ENCODE results near the gene SHF. TPM values are rescaled to one million over a fixed set of nuclear protein-coding genes. Genes with fewer than 3 reads are reported as not detected.
A peak's percentile ranks its signal among the peaks of the same experiment; 100 is the strongest.
"Not testable (repeated sequence)": the region's sequence is repeated elsewhere in the genome, so short reads cannot be mapped to it uniquely, and the experiment has no call there.

SHF gene, protein sequence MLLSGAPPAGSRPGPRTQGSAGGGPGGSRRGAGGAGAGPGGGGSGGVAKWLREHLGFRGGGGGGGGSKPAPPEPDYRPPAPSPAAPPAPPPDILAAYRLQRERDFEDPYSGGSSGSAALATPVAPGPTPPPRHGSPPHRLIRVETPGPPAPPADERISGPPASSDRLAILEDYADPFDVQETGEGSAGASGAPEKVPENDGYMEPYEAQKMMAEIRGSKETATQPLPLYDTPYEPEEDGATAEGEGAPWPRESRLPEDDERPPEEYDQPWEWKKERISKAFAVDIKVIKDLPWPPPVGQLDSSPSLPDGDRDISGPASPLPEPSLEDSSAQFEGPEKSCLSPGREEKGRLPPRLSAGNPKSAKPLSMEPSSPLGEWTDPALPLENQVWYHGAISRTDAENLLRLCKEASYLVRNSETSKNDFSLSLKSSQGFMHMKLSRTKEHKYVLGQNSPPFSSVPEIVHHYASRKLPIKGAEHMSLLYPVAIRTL
- 8.4 TPM for total RNA-seq

GRCh38 chr15:45187894-45188830 is at the start of gene SHF:
TSS of gene SHF (minus strand) at chr15:45187966. CDS start at chr15:45187951, 15 bp downstream.
- Histone ChIP-seq H3K9me3 (ENCODE audit: control insufficient read depth in 3 of 3, low read length in 3 of 3) (no peaks in the 10 kb centered on the region), H3K4me3 (ENCODE audit: low read length in 3 of 3) (peak within 1 kb of the TSS; percentile 76 to 89 (median 81)), H3K36me3 (ENCODE audit: control insufficient read depth in 3 of 3, insufficient read depth in 3 of 3, low read length in 3 of 3) (no peaks in the 10 kb centered on the region), H3K27me3 (ENCODE audit: control insufficient read depth in 3 of 3, insufficient read depth in 3 of 3, low read length in 3 of 3) (peaks cover 0 to 8% (median 7%) of the 10 kb centered on the region in 3 donors), H3K27ac (ENCODE audit: low read depth, low read length) (peak within 1 kb of the TSS; percentile 15), H3K9ac (ENCODE audit: low read depth in 1 of 3, low read length in 3 of 3) (peak within 1 kb of the TSS; percentile 60 to 77 (median 72)), H3K4me1 (ENCODE audit: control insufficient read depth in 3 of 3, insufficient read depth in 3 of 3, low read length in 3 of 3) (peaks cover 15 to 23% (median 16%) of the 10 kb centered on the region in 3 donors)

GRCh38 chr15:45236806-45237205 is 49.0 kb upstream of the SHF start:
- not testable (repeated sequence) for H3K4me3 ChIP-seq (ENCODE audit: low read length in 3 of 3); H3K27me3 ChIP-seq (ENCODE audit: control insufficient read depth in 3 of 3, insufficient read depth in 3 of 3, low read length in 3 of 3); H3K27ac ChIP-seq (ENCODE audit: low read depth, low read length); H3K36me3 ChIP-seq (ENCODE audit: control insufficient read depth in 3 of 3, insufficient read depth in 3 of 3, low read length in 3 of 3); H3K9ac ChIP-seq (ENCODE audit: low read depth in 1 of 3, low read length in 3 of 3); H3K4me1 ChIP-seq (ENCODE audit: control insufficient read depth in 3 of 3, insufficient read depth in 3 of 3, low read length in 3 of 3)
- H3K9me3 ChIP-seq (ENCODE audit: control insufficient read depth in 3 of 3, low read length in 3 of 3), result peaks cover 2 to 15% (median 6%) of the 10 kb centered on the region in 3 donors

DNA sequence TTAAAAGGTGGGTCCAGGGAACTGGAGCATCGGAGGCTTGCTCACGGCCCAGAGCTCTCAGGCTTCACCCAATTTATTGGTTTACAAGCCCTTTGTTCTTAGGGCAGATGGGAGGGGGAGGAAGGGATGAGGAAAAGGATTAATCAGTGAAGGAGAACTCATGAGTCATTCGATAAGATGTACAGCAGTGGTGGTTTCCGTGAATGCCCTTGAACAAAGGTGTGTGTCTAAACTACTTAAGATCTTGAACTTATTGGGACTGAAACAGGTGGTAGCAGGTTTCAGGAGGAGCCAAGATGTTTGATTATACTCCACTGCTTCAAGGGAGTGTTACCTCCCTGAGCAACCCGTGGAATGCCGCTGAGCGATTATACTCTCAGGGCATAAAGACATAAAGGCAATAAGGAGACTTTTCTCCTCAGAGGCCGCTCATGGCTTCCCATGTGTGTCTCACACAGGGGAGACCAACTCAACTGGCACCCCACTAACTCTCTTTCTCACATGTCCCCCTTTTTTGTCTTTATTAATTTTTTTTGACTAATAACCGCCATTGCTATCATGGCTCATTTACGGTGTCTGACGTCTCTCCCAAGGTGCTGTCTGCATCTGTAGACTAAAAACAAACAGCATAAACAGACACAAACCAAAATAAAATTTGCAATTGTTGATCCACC is 46.9 kb upstream of the SHF start:
- Histone ChIP-seq H3K27me3 (ENCODE audit: control insufficient read depth in 3 of 3, insufficient read depth in 3 of 3, low read length in 3 of 3) (no peaks in the 10 kb centered on the region), H3K4me1 (ENCODE audit: control insufficient read depth in 3 of 3, insufficient read depth in 3 of 3, low read length in 3 of 3) (no peaks in the 10 kb centered on the region), H3K9ac (ENCODE audit: low read depth in 1 of 3, low read length in 3 of 3) (no peak overlapping the region), H3K36me3 (ENCODE audit: control insufficient read depth in 3 of 3, insufficient read depth in 3 of 3, low read length in 3 of 3) (no peaks in the 10 kb centered on the region), H3K4me3 (ENCODE audit: low read length in 3 of 3) (no peak overlapping the region), H3K27ac (ENCODE audit: low read depth, low read length) (no peak overlapping the region), H3K9me3 (ENCODE audit: control insufficient read depth in 3 of 3, low read length in 3 of 3) (peaks cover 0 to 6% (median 0%) of the 10 kb centered on the region in 3 donors)

DNA sequence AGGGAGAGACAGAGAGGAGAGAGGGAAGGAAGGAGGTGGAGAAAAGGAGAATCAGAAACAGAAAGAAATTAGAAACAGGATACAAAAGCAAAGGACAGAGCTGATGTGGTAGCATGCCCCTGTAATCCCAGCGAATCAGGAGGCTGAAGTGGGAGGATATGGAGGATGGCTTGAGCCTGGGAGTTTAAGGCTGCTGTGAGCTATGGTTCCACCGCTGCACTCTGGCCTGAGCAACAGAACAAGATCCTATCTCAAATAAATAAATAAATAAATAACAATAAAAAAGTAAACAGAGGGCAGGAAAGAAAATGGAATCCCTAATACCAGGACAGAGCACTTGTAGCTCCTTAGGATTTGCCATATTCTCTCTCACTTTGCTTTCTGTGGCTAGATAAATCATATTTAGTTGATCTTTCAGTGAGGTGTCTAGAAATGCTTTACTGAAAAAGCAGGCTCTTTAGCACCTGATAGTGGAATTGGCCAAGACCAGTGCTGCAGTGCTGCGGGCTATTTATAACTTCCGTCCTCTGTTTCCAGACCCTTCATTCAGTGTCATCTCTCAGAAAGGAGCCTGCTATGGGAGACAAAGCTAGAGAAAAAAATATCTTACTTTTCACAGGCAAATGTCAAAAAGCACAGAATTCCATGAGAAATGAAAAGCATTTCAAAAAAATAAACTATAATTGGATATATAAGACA is 44.2 kb upstream of the SHF start:
- H3K4me3 ChIP-seq (ENCODE audit: low read length in 3 of 3), result no peak overlapping the region
- no peaks in the 10 kb centered on the region for H3K27me3 ChIP-seq (ENCODE audit: control insufficient read depth in 3 of 3, insufficient read depth in 3 of 3, low read length in 3 of 3)
- no peaks in the 10 kb centered on the region for H3K4me1 ChIP-seq (ENCODE audit: control insufficient read depth in 3 of 3, insufficient read depth in 3 of 3, low read length in 3 of 3)
- H3K9me3 ChIP-seq (ENCODE audit: control insufficient read depth in 3 of 3, low read length in 3 of 3), result peaks cover 0 to 2% (median 0%) of the 10 kb centered on the region in 3 donors
- H3K27ac ChIP-seq (ENCODE audit: low read depth, low read length), result no peak overlapping the region
- no peaks in the 10 kb centered on the region for H3K36me3 ChIP-seq (ENCODE audit: control insufficient read depth in 3 of 3, insufficient read depth in 3 of 3, low read length in 3 of 3)
- H3K9ac ChIP-seq (ENCODE audit: low read depth in 1 of 3, low read length in 3 of 3), result no peak overlapping the region

DNA sequence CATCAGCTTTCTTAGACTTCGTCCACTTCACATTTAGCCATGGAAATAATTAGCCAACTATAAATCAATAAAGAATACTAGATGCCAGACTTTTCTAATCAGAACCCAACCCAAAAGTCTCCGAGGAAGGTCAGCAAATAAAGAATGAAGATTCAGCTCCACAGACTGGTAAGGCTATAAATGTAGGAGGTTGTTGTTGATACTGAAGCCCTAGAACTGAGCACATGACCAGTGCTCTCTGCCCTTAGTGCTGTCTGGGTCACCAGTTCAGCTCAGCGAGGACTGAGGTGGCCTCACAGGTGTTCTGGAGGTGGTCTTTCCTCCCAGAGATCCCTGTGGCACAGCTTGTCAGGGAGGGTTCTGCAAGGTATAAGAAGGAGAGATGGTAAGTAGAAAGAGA is 43.4 kb upstream of the SHF start:
- H3K4me1 ChIP-seq (ENCODE audit: control insufficient read depth in 3 of 3, insufficient read depth in 3 of 3, low read length in 3 of 3), result no peaks in the 10 kb centered on the region
- no peak overlapping the region for H3K27ac ChIP-seq (ENCODE audit: low read depth, low read length)
- no peaks in the 10 kb centered on the region for H3K36me3 ChIP-seq (ENCODE audit: control insufficient read depth in 3 of 3, insufficient read depth in 3 of 3, low read length in 3 of 3)
- no peak overlapping the region for H3K9ac ChIP-seq (ENCODE audit: low read depth in 1 of 3, low read length in 3 of 3)
- H3K27me3 ChIP-seq (ENCODE audit: control insufficient read depth in 3 of 3, insufficient read depth in 3 of 3, low read length in 3 of 3), result no peaks in the 10 kb centered on the region
- peaks cover 0 to 2% (median 0%) of the 10 kb centered on the region in 3 donors for H3K9me3 ChIP-seq (ENCODE audit: control insufficient read depth in 3 of 3, low read length in 3 of 3)
- no peak overlapping the region for H3K4me3 ChIP-seq (ENCODE audit: low read length in 3 of 3)

GRCh38 chr15:45230245-45230965 is 42.6 kb upstream of the SHF start:
- Histone ChIP-seq H3K27me3 (ENCODE audit: control insufficient read depth in 3 of 3, insufficient read depth in 3 of 3, low read length in 3 of 3) (no peaks in the 10 kb centered on the region), H3K9ac (ENCODE audit: low read depth in 1 of 3, low read length in 3 of 3) (no peak overlapping the region), H3K9me3 (ENCODE audit: control insufficient read depth in 3 of 3, low read length in 3 of 3) (peaks cover 0 to 2% (median 0%) of the 10 kb centered on the region in 3 donors), H3K4me3 (ENCODE audit: low read length in 3 of 3) (no peak overlapping the region), H3K27ac (ENCODE audit: low read depth, low read length) (no peak overlapping the region), H3K4me1 (ENCODE audit: control insufficient read depth in 3 of 3, insufficient read depth in 3 of 3, low read length in 3 of 3) (no peaks in the 10 kb centered on the region), H3K36me3 (ENCODE audit: control insufficient read depth in 3 of 3, insufficient read depth in 3 of 3, low read length in 3 of 3) (no peaks in the 10 kb centered on the region)

DNA sequence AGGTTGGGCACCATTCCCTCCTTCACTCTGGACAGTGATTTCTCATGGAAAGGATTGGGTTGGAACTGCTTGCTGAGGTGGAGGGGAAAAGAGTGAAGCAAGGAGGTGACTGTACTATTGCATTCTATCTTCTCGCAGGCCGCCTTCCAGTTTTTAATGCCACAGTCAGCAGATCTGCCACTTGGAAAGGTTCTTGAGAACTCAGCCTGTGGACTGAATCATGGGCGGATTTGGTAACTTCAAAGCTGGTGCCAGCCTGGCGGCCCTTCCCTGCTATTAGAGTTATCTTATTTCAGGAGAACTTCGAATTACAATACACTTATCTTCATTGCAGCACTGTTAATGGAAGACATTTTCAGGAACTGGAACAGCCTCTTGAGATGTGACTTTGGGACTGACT is 41.2 kb upstream of the SHF start:
- Histone ChIP-seq H3K4me3 (ENCODE audit: low read length in 3 of 3) (no peak overlapping the region), H3K9ac (ENCODE audit: low read depth in 1 of 3, low read length in 3 of 3) (peak overlapping the region in 1 of 3 donors; percentile 23), H3K4me1 (ENCODE audit: control insufficient read depth in 3 of 3, insufficient read depth in 3 of 3, low read length in 3 of 3) (no peaks in the 10 kb centered on the region), H3K27me3 (ENCODE audit: control insufficient read depth in 3 of 3, insufficient read depth in 3 of 3, low read length in 3 of 3) (no peaks in the 10 kb centered on the region), H3K9me3 (ENCODE audit: control insufficient read depth in 3 of 3, low read length in 3 of 3) (peaks cover 0 to 2% (median 0%) of the 10 kb centered on the region in 3 donors), H3K36me3 (ENCODE audit: control insufficient read depth in 3 of 3, insufficient read depth in 3 of 3, low read length in 3 of 3) (no peaks in the 10 kb centered on the region), H3K27ac (ENCODE audit: low read depth, low read length) (no peak overlapping the region)

DNA sequence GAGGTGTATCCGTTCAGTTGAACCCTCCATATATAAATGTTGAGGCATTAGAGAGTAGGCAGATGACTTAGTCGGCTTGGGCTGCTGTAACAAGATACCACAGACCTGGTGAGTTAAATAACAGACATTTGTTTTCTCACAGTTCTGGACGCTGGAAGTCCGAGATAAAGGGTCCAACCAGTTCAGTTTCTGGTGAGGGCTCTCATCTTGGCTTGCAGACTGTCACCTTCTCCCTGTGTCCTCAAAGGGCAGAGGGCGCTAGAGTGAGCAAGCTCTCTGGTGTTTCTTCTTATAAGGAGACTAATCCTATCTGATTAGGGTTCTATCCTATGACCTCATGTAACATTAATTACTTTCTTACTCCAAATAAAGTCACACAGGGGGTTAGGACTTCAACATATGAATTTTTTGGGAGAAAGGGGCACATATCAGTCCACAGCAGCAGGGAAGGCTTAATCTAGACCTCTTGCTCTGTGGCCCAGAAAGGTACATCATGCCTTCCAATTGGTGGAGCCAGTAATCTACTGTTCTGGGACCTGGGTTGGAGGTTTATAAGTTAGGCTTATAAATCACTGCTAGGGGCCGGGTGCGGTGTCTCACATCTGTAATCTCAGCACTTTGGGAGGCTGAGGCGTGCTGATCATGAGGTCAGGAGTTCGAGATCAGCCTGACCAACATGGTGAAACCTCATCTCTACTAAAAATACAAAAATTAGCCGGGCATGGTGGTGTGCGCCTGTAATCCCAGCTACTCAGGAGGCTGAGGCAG is 37.9 kb upstream of the SHF start:
- H3K4me3 ChIP-seq (ENCODE audit: low read length in 3 of 3), result no peak overlapping the region
- H3K9ac ChIP-seq (ENCODE audit: low read depth in 1 of 3, low read length in 3 of 3), result no peak overlapping the region
- no peaks in the 10 kb centered on the region for H3K36me3 ChIP-seq (ENCODE audit: control insufficient read depth in 3 of 3, insufficient read depth in 3 of 3, low read length in 3 of 3)
- H3K4me1 ChIP-seq (ENCODE audit: control insufficient read depth in 3 of 3, insufficient read depth in 3 of 3, low read length in 3 of 3), result no peaks in the 10 kb centered on the region
- no peaks in the 10 kb centered on the region for H3K9me3 ChIP-seq (ENCODE audit: control insufficient read depth in 3 of 3, low read length in 3 of 3)
- H3K27me3 ChIP-seq (ENCODE audit: control insufficient read depth in 3 of 3, insufficient read depth in 3 of 3, low read length in 3 of 3), result peaks cover 3 to 6% (median 4%) of the 10 kb centered on the region in 3 donors
- no peak overlapping the region for H3K27ac ChIP-seq (ENCODE audit: low read depth, low read length)
